ENCODE data around the gene NDUFS2. TPM values are rescaled to one million over a fixed set of nuclear protein-coding genes. Genes with fewer than 3 reads are reported as not detected.

Gene NDUFS2
- total and polyA plus RNA-seq, 2 of the 8 experiments (the other 6 are each of a cell fraction or from before 2014, with no cell fraction given), result 95.1 to 113 TPM

GRCh38 chr1:161173711-161174110, 28.5 kb upstream of the NDUFS2 start:
- H3K9ac ChIP-seq (replicated peaks in 1 of 4; ENCODE audit: extremely low read depth in 1 of 4, low read depth in 3 of 4, low read length in 3 of 4), result no peak overlapping the region
- no peak for DNase-seq (ENCODE audit: low read depth in 1 of 2, low spot score in 2 of 2)
- no peak for FAIRE-seq
- no peak overlapping the region for H3K4ac ChIP-seq (replicated peaks; ENCODE audit: insufficient read length, low read depth, low read length)
- no peak overlapping the region for H2BK5ac ChIP-seq (ENCODE audit: low read depth, low read length)
- H2AK5ac ChIP-seq (ENCODE audit: low read depth, low read length), result no peak overlapping the region
- H4K8ac ChIP-seq (ENCODE audit: extremely low read depth, insufficient read depth, low read length), result no peak overlapping the region
- no peak overlapping the region for H3K14ac ChIP-seq (ENCODE audit: insufficient read length)
- no peak overlapping the region for H2BK15ac ChIP-seq (ENCODE audit: low read length)
- peaks cover 0 to 13% (median under 1%) of the 10 kb centered on the region in 4 experiments; a peak in 3 of 7 replicates for H3K4me1 ChIP-seq (replicated peaks in 1 of 4; ENCODE audit: control insufficient read depth in 3 of 4, insufficient read depth in 4 of 4, low read length in 3 of 4)
- no peak overlapping the region for H2BK12ac ChIP-seq (ENCODE audit: low read depth, low read length)
- no peak overlapping the region for H3K4me2 ChIP-seq (ENCODE audit: insufficient read depth in 1 of 2, low read depth in 2 of 2, low read length in 2 of 2)
- no peaks in the 10 kb centered on the region for H3K27me3 ChIP-seq (replicated peaks in 1 of 4; ENCODE audit: control insufficient read depth in 3 of 4, extremely low read depth in 1 of 4, insufficient read depth in 3 of 4, low read length in 3 of 4)
- H3K4me3 ChIP-seq (ENCODE audit: extremely low read depth in 1 of 4, insufficient read depth in 2 of 4, low read depth in 3 of 4, low read length in 4 of 4), result no peak overlapping the region
- H2AFZ ChIP-seq (ENCODE audit: low read length), result no peak overlapping the region
- ChIA-PET POLR2A (ENCODE audit: partially characterized antibody) (no interaction called here), CTCF (ENCODE audit: partially characterized antibody) (no interaction called here)
- H3K27ac ChIP-seq (ENCODE audit: low read depth, low read length), result no peak overlapping the region
- peaks cover 4% of the 10 kb centered on the region for H3K79me1 ChIP-seq (ENCODE audit: low read depth, low read length)
- no peak overlapping the region for H3K56ac ChIP-seq (replicated peaks; ENCODE audit: insufficient read length, low read depth, low read length)
- no peaks in the 10 kb centered on the region for H3K9me3 ChIP-seq (ENCODE audit: insufficient read depth in 2 of 2, low read depth in 1 of 2, low read length in 1 of 2)
- no peak overlapping the region for H3K18ac ChIP-seq (ENCODE audit: extremely low read depth, low read length)
- H4K5ac ChIP-seq (ENCODE audit: insufficient read length, low read depth, low read length), result no peak overlapping the region
- no peak overlapping the region for H4K91ac ChIP-seq (replicated peaks; ENCODE audit: insufficient read length, low read length)
- H2BK120ac ChIP-seq (replicated peaks; ENCODE audit: low read depth, low read length), result no peak overlapping the region
- peaks cover 13 to 43% (median 35%) of the 10 kb centered on the region in 4 experiments for H3K36me3 ChIP-seq (ENCODE audit: control insufficient read depth in 2 of 4, insufficient read depth in 4 of 4, low read length in 3 of 4)
- TF ChIP-seq CBX5 (IDR thresholded peaks at IDR 0.05; ENCODE audit: low read depth, low read length) (no peak), CHD1 (IDR thresholded peaks at IDR 0.05; ENCODE audit: low read depth, low read length) (no peak), TBP (IDR thresholded peaks at IDR 0.05; ENCODE audit: low read depth, low read length) (no peak), USF2 (IDR thresholded peaks at IDR 0.05; ENCODE audit: low read length) (no peak), BACH1 (IDR thresholded peaks at IDR 0.05; ENCODE audit: low read length) (no peak), YY1 (IDR thresholded peaks at IDR 0.05; ENCODE audit: low read depth, low read length) (no peak), HDAC6 (IDR thresholded peaks at IDR 0.05; ENCODE audit: low read depth, low read length) (no peak), EGR1 (IDR thresholded peaks at IDR 0.05; ENCODE audit: borderline replicate concordance, low read depth, low read length) (no peak)
- H3K79me2 ChIP-seq (ENCODE audit: control insufficient read depth in 1 of 2, insufficient read depth in 2 of 2, low read length in 2 of 2), result peaks cover 0 to 4% of the 10 kb centered on the region in 2 experiments; a peak in 1 of 4 replicates
- peaks cover 0 to 6% of the 10 kb centered on the region in 2 experiments for H4K20me1 ChIP-seq (replicated peaks in 1 of 2; ENCODE audit: control insufficient read depth in 1 of 2, insufficient read depth in 2 of 2, low read length in 2 of 2)
- peaks cover 2% of the 10 kb centered on the region; the same call in 1 of the 2 replicates for H3K23me2 ChIP-seq (ENCODE audit: low read depth, low read length)
- H2BK20ac ChIP-seq (ENCODE audit: low read length), result no peak overlapping the region
- H3K23ac ChIP-seq (ENCODE audit: insufficient read length), result no peak overlapping the region
- 92% methylated on average over 10 of the region's 11 CpGs; no CpG with 5 or more reads in 1 of the 2 experiments for WGBS, 2 experiments (ENCODE audit: extremely low coverage in 1 of 2, insufficient coverage in 1 of 2, insufficient read length in 1 of 2, insufficient replicate concordance in 2 of 2, low coverage in 1 of 2, low lambda C conversion rate in 2 of 2, missing lambda C conversion rate in 1 of 2)

Data from H1 (cell line).